Testis (tissue), 3 donors: ENCODE data around the gene MANBA. TPM values are rescaled to one million over a fixed set of nuclear protein-coding genes. Genes with fewer than 3 reads are reported as not detected.
"Not testable (repeated sequence)": the region's sequence is repeated elsewhere in the genome, so short reads cannot be mapped to it uniquely, and the experiment has no call there.

Experiments used
- DNase-seq: peaks from one replicate; pipeline ENCODE4 v3.0.0-alpha.2; 2019
- H3K27ac ChIP-seq, 2 donors: fragments of 200-600 bp; sonication (generic); one replicate each; pipeline ENCODE4 v1.5.1; 2019
- H3K27me3 ChIP-seq: fragments of 200-600 bp; sonication (generic); one replicate; pipeline ENCODE4 v1.5.1; 2019
- H3K36me3 ChIP-seq: fragments of 200-600 bp; sonication (generic); one replicate; pipeline ENCODE4 v1.5.1; 2017; ENCODE audit warnings: low read depth; ENCODE audit errors: missing control alignments
- H3K4me1 ChIP-seq: fragments of 200-600 bp; sonication (generic); one replicate; pipeline ENCODE4 v1.5.1; 2019
- H3K4me3 ChIP-seq, 2 donors: fragments of 200-600 bp; sonication (generic); one replicate each; pipeline ENCODE4 v1.5.1; 2017 to 2019
- H3K9me3 ChIP-seq: fragments of 200-600 bp; sonication (generic); one replicate; pipeline ENCODE4 v1.5.1; 2017
- CTCF ChIP-seq, 3 experiments: fragments of 450-650 bp in 2 of 3; fragments of 200-600 bp in 1 of 3; sonication (generic) in 1 of 3; IDR thresholded peaks; one replicate each; pipeline ENCODE4 v1.5.1; 2016 to 2019; ENCODE audit warnings: antibody characterized with exemption in 3 of 3, mild to moderate bottlenecking in 2 of 3, moderate library complexity in 1 of 3
- POLR2A ChIP-seq: fragments of 450-650 bp; IDR thresholded peaks from one replicate; pipeline ENCODE4 v1.6.1; 2017; ENCODE audit warnings: antibody characterized with exemption, mild to moderate bottlenecking, moderate library complexity
- WGBS, 2 donors: methylation state at CpG; one replicate each; pipeline ENCODE4 v1.1.5; 2018; 5-methylcytosine and 5-hydroxymethylcytosine counted together
- intact Hi-C: fragments of 100-400 bp; cut with DNase I; formaldehyde crosslinking; loops from one replicate; pipeline ENCODE4 v1.15.1; 2023; ENCODE audit warnings: low total_unique reads
- polyA plus RNA-seq: library from polyadenylated mRNA; stranded (reverse); fragments of 350-450 nt; fragmentation: Illumina TruSeq; extraction: RNeasy Lipid Tissue Mini Kit (QIAGEN cat#74804); gene quantifications from one replicate; pipeline ENCODE4 v1.2.3, GENCODE V29; 2014; ENCODE audit warnings: low read depth, low replicate concordance; ENCODE audit not compliant: insufficient read depth
- total RNA-seq, 2 donors: library from RNA; depleted of rRNA; stranded (reverse); fragments of >200 nt; gene quantifications; one replicate each; pipeline ENCODE4 v1.2.3, GENCODE V29; 2016

The MANBA gene
- total and polyA plus RNA-seq, 3 donors from 2014 or later, result 9.2 to 22.7 (median 13.6) TPM

GRCh38 chr4:102751941-102752340 is 8.8 kb downstream of the MANBA start:
- Histone ChIP-seq H3K27me3 (no peaks in the 10 kb centered on the region), H3K27ac (no peak overlapping the region), H3K4me3 (no peak overlapping the region), H3K36me3 (no peaks in the 10 kb centered on the region), H3K9me3 (no peaks in the 10 kb centered on the region), H3K4me1 (no peaks in the 10 kb centered on the region)
- WGBS, 2 donors, result 78 to 87% methylated on average over 4 of the region's 4 CpGs
- intact Hi-C loops, result no loop called here
- TF ChIP-seq POLR2A, result no peak
- TF ChIP-seq CTCF (IDR thresholded peaks at IDR 0.05), result no peak
- DNase-seq, result no peak

- DNase-seq, H3K27me3 ChIP-seq, H3K36me3 ChIP-seq, H3K4me1 ChIP-seq, H3K4me3 ChIP-seq, intact Hi-C loops, H3K9me3 ChIP-seq, H3K27ac ChIP-seq: not testable (repeated sequence)
- WGBS, 2 donors, result 86 to 88% methylated on average over 4 of the region's 4 CpGs
These were observed 17.4 kb downstream of the MANBA start for GRCh38 chr4:102743352-102743751.

GRCh38 chr4:102738802-102739201 is 22.0 kb downstream of the MANBA start:
- intact Hi-C loops, result not testable (repeated sequence)

GRCh38 chr4:102736636-102737549 is 23.9 kb downstream of the MANBA start:
- Histone ChIP-seq H3K9me3 (no peaks in the 10 kb centered on the region), H3K36me3 (no peaks in the 10 kb centered on the region), H3K27ac (no peak overlapping the region), H3K4me3 (no peak overlapping the region), H3K4me1 (no peaks in the 10 kb centered on the region), H3K27me3 (no peaks in the 10 kb centered on the region)
- intact Hi-C loops, result no loop called here
- 96% methylated on average over 11 of the region's 11 CpGs for WGBS, 2 donors
- DNase-seq, result no peak
- TF ChIP-seq CTCF (IDR thresholded peaks at IDR 0.05) (no peak), POLR2A (no peak)

More at GRCh38 chr4:102738802-102739201, 22.0 kb downstream of the MANBA start:
- 93% methylated on average over 2 of the region's 2 CpGs for WGBS, 2 donors
- H3K27ac ChIP-seq, DNase-seq, H3K4me1 ChIP-seq, H3K27me3 ChIP-seq, H3K36me3 ChIP-seq, H3K4me3 ChIP-seq, H3K9me3 ChIP-seq: not testable (repeated sequence)

DNA sequence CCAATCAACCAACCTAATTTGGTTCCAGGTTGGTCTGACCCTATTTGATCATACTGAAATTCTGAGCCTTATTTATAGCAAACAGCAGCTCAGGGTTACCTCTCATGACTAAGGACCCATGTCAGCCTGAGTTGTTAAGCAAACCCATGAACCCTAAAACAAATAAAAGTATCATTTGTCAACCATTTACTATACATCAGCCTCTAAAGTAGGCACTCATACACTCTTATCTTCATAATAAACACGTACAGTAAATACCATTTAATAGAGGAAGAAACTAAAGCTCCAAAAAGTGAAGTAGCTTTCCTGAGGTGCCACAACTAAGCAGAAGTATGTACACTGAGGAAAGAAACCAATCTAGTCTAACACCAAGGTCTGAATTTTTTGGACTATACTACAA is 25.2 kb downstream of the MANBA start:
- Histone ChIP-seq H3K4me1 (no peaks in the 10 kb centered on the region), H3K9me3 (no peaks in the 10 kb centered on the region), H3K4me3 (no peak overlapping the region), H3K27ac (no peak overlapping the region), H3K36me3 (no peaks in the 10 kb centered on the region), H3K27me3 (no peaks in the 10 kb centered on the region)
- intact Hi-C loops, result no loop called here
- DNase-seq, result no peak
- WGBS, 2 donors, result 86 to 89% methylated on average over 1 of the region's 1 CpG
- TF ChIP-seq CTCF (IDR thresholded peaks at IDR 0.05) (no peak), POLR2A (no peak)
